Measurements from ENCODE around the gene CHCT1.

Gene CHCT1

DNA sequence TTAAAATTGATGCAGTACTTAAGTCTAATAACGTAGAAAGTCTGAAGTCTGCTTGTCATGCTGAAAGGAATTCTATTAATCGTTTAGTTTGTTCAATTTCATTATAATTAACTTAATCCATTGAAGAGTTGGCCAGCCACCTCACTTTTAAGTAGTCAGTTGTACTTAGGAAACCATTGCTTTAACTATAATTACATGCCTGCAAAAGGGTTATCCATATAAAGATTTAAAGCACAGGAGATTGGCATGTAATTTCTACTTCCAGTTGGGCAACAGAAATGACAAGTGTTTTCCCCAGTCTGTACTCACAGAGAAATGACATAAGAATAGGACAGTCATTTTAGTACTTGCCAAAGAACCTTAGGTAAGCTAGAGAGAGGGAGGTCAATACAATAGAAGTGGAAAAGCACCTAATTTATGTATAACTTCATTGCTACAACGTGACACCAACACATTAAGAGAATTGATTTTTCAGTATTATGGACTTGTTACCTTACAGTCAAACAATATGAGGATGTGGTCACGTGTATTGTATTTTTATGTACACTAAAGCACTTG lies 26.7 kb upstream of the CHCT1 start:
- Histone ChIP-seq H3K9ac (ENCODE audit: insufficient read length) (no peak overlapping the region), H3K9me3 (ENCODE audit: low read depth, low read length) (no peaks in the 10 kb centered on the region), H3K27ac (0 out of 2 replicates have a peak overlapping the region, but pooled peaks have one; percentile 43), H3K4me3 (no peak overlapping the region), H3K36me3 (ENCODE audit: insufficient read depth, low read length) (no peaks in the 10 kb centered on the region)
- no peak for TF ChIP-seq EZH2 (IDR thresholded peaks at IDR 0.05)
- no peak for DNase-seq (ENCODE audit: low read depth, low spot score)

DNA sequence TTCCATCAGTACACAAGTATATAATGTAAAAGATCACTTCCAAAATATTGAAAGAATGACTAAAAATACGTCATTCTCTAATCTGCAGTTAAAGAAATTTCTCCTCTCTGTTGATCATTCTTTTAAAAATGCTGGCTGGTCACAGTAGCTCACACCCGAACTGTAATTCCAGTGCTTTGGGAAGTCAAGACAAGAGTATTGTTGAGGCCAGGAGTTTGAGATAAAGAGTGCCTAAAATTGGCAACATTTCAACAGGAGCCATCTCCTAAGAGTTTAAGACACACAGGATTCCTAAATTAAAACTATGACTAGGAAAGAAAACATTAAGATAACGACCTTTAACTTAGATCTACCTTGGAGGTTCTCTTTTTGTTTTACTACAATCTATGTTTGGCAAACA lies 25.9 kb upstream of the CHCT1 start:
- H3K36me3 ChIP-seq (ENCODE audit: insufficient read depth, low read length): no peaks in the 10 kb centered on the region
- no peak overlapping the region for H3K4me3 ChIP-seq
- no peaks in the 10 kb centered on the region for H3K9me3 ChIP-seq (ENCODE audit: low read depth, low read length)
- DNase-seq (ENCODE audit: low read depth, low spot score): no peak
- no peak overlapping the region for H3K9ac ChIP-seq (ENCODE audit: insufficient read length)
- TF ChIP-seq POLR2AphosphoS5 (IDR thresholded peaks at IDR 0.05; ENCODE audit: borderline replicate concordance, low read depth, low read length) (no peak), FOXP2 (optimal IDR thresholded peaks at IDR 0.05; ENCODE audit: control extremely low read depth, extremely low read length, insufficient read depth) (no peak), EZH2 (IDR thresholded peaks at IDR 0.05) (no peak)
- no peak overlapping the region for H3K27ac ChIP-seq

DNA sequence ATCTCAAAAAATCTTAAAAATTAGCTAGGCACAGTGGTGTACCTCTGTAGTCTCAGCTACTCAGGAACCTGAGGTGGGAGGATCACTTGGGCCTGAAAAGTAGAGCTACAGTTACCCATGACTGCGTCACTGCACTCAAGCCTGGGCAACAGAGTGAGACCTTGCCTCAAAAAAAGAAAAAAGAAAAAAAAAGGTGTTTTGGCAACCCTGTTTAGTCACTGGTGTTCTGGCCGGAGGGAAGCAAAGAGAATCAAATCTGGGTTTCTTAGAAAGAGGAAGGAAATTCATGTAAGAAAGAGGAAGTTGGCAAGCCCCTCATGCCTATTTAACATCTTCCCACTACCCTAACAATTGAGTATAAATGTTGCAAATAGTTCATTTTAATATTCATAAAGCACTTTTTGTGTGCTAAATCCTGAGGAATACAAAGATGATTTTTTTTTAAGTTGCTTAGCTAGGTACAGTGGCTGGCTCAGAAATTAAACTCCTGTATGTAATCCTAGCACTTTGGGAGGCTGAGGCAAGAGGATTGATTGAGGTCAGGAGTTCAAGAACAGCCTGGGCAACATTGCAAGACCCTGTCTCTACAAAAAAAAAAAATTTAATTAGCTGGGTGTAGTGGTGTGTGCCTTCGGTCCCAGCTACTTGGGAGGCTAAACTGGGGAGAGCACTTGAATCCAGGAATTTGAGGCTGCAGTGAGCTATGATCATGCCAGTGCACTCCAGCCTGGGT lies 23.9 kb upstream of the CHCT1 start:
- Histone ChIP-seq H3K9ac (ENCODE audit: insufficient read length) (no peak overlapping the region), H3K4me3 (no peak overlapping the region), H3K36me3 (ENCODE audit: insufficient read depth, low read length) (no peaks in the 10 kb centered on the region), H3K27ac (no peak overlapping the region), H3K9me3 (ENCODE audit: low read depth, low read length) (no peaks in the 10 kb centered on the region)
- TF ChIP-seq EZH2 (IDR thresholded peaks at IDR 0.05): no peak
- TF ChIP-seq POLR2AphosphoS5 (IDR thresholded peaks at IDR 0.05; ENCODE audit: borderline replicate concordance, low read depth, low read length): no peak
- TF ChIP-seq FOXP2 (optimal IDR thresholded peaks at IDR 0.05; ENCODE audit: control extremely low read depth, extremely low read length, insufficient read depth): no peak
- DNase-seq (ENCODE audit: low read depth, low spot score): no peak

DNA sequence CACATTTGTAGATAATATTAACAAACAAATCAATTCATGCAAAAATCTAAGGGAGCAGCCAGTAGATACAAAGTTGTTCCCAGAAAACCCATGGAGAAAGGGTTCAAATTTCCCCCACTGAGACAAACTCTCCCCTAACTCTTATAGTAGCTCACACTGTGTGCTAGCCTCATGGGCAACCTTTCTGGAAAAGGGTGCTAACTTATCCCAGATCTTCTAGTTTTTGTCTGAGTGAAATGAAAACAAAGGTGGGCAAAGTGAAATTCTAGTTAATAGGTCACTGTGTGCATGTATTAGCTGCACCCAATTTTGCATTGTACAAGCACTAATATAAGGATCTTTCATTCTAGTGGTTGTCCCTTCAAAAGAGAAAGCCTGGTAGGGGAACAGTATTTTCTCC lies 20.5 kb upstream of the CHCT1 start:
- no peak overlapping the region for H3K4me3 ChIP-seq
- no peak for DNase-seq (ENCODE audit: low read depth, low spot score)

DNA sequence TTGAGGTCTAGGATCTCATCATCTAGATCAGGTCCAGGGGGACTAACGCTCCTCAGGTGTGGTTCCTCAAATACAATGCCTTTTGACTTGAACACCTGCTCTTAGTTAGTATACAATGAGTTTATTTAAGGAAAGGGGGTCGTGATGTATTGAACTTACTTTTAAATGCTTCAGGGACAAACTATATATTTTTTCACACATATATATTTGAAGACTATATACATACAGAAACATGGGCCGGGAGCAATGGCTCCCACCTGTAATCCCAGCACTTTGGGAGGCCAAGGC lies 18.8 kb upstream of the CHCT1 start:
- H3K36me3 ChIP-seq (ENCODE audit: insufficient read depth, low read length): no peaks in the 10 kb centered on the region
- no peak overlapping the region for H3K27ac ChIP-seq
- H3K9me3 ChIP-seq (ENCODE audit: low read depth, low read length): no peaks in the 10 kb centered on the region
- H3K9ac ChIP-seq (ENCODE audit: insufficient read length): no peak overlapping the region
- TF ChIP-seq FOXP2 (optimal IDR thresholded peaks at IDR 0.05; ENCODE audit: control extremely low read depth, extremely low read length, insufficient read depth): no peak
- TF ChIP-seq EZH2 (IDR thresholded peaks at IDR 0.05): no peak
- TF ChIP-seq POLR2AphosphoS5 (IDR thresholded peaks at IDR 0.05; ENCODE audit: borderline replicate concordance, low read depth, low read length): no peak
- DNase-seq (ENCODE audit: low read depth, low spot score): no peak
- H3K4me3 ChIP-seq: no peak overlapping the region

More for the DNA sequence above, 20.5 kb upstream of the CHCT1 start:
- no peaks in the 10 kb centered on the region for H3K36me3 ChIP-seq (ENCODE audit: insufficient read depth, low read length)
- no peak overlapping the region for H3K27ac ChIP-seq
- TF ChIP-seq POLR2AphosphoS5 (IDR thresholded peaks at IDR 0.05; ENCODE audit: borderline replicate concordance, low read depth, low read length) (no peak), EZH2 (IDR thresholded peaks at IDR 0.05) (no peak), FOXP2 (optimal IDR thresholded peaks at IDR 0.05; ENCODE audit: control extremely low read depth, extremely low read length, insufficient read depth) (no peak)
- H3K9me3 ChIP-seq (ENCODE audit: low read depth, low read length): no peaks in the 10 kb centered on the region
- H3K9ac ChIP-seq (ENCODE audit: insufficient read length): no peak overlapping the region

DNA sequence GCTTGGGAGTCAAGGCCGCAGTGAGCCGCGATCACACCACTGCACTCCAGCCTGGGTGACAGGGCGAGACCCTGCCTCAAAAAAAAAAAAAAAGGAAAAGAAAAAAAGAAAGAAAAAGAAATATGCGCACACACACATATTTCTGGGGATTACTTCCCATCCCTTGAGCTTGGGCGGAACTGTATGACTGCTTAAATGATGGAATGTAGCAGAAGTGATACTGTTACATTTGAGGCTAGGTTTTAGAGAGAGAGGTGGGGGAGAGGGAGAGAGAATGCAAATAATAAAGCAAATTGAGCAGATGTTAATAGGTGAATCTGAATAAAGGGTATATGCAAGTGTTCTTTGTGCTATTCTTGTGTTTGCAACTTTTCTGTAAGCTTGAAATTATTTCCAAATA lies 18.3 kb upstream of the CHCT1 start:
- no peak overlapping the region for H3K9ac ChIP-seq (ENCODE audit: insufficient read length)
- TF ChIP-seq EZH2 (IDR thresholded peaks at IDR 0.05) (no peak), POLR2AphosphoS5 (IDR thresholded peaks at IDR 0.05; ENCODE audit: borderline replicate concordance, low read depth, low read length) (no peak), FOXP2 (optimal IDR thresholded peaks at IDR 0.05; ENCODE audit: control extremely low read depth, extremely low read length, insufficient read depth) (no peak)
- no peak for DNase-seq (ENCODE audit: low read depth, low spot score)
- no peaks in the 10 kb centered on the region for H3K9me3 ChIP-seq (ENCODE audit: low read depth, low read length)
- no peaks in the 10 kb centered on the region for H3K36me3 ChIP-seq (ENCODE audit: insufficient read depth, low read length)
- no peak overlapping the region for H3K4me3 ChIP-seq
- H3K27ac ChIP-seq: no peak overlapping the region

DNA sequence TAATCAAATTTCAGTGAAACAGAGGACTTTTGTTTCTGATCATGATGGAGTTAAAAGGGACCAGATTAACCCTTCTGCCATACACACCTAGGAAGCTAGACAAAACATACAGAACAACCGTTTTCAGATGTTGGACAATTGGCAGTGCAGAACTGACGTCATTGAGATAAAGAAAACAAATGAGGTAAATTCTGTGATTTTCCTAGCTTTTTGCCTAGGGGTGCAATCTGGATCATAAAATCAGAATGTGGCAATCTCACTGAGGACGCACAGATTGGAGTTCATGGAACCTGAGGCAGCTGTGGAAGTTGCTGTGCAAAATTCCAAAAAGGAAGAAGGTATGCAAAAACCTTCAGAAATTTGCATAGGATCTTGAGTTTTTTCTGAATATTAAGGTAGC lies 15.4 kb upstream of the CHCT1 start:
- no peak overlapping the region for H3K9ac ChIP-seq (ENCODE audit: insufficient read length)
- no peaks in the 10 kb centered on the region for H3K9me3 ChIP-seq (ENCODE audit: low read depth, low read length)
- TF ChIP-seq POLR2AphosphoS5 (IDR thresholded peaks at IDR 0.05; ENCODE audit: borderline replicate concordance, low read depth, low read length) (no peak), FOXP2 (optimal IDR thresholded peaks at IDR 0.05; ENCODE audit: control extremely low read depth, extremely low read length, insufficient read depth) (no peak), EZH2 (IDR thresholded peaks at IDR 0.05) (no peak)
- no peak overlapping the region for H3K4me3 ChIP-seq
- no peaks in the 10 kb centered on the region for H3K36me3 ChIP-seq (ENCODE audit: insufficient read depth, low read length)
- no peak overlapping the region for H3K27ac ChIP-seq
- DNase-seq (ENCODE audit: low read depth, low spot score): no peak

DNA sequence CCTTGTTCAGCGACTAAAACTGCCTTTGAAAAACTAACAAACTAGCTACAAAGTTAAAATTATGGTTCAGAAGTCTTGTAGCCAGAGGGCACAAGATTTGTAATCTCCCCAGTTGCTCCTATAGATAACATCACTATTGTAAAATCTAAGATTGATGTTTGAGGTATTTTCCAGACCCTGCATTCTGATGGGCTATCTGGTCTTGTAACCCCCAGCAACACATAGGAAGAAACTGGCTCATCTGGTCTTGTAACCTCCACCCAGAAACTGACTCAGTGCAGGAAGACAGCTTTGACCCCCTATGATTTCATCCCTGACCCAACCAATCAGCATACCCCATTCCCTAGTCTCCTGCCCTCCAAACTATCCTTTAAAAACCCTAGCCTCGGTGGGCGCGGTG lies 12.3 kb upstream of the CHCT1 start:
- no peak for TF ChIP-seq FOXP2 (optimal IDR thresholded peaks at IDR 0.05; ENCODE audit: control extremely low read depth, extremely low read length, insufficient read depth)
- TF ChIP-seq POLR2AphosphoS5 (IDR thresholded peaks at IDR 0.05; ENCODE audit: borderline replicate concordance, low read depth, low read length): no peak
- no peak for TF ChIP-seq EZH2 (IDR thresholded peaks at IDR 0.05)
- no peak overlapping the region for H3K4me3 ChIP-seq
- no peak overlapping the region for H3K9ac ChIP-seq (ENCODE audit: insufficient read length)
- no peak for DNase-seq (ENCODE audit: low read depth, low spot score)
- no peaks in the 10 kb centered on the region for H3K9me3 ChIP-seq (ENCODE audit: low read depth, low read length)
- H3K27ac ChIP-seq: no peak overlapping the region
- H3K36me3 ChIP-seq (ENCODE audit: insufficient read depth, low read length): no peaks in the 10 kb centered on the region

DNA sequence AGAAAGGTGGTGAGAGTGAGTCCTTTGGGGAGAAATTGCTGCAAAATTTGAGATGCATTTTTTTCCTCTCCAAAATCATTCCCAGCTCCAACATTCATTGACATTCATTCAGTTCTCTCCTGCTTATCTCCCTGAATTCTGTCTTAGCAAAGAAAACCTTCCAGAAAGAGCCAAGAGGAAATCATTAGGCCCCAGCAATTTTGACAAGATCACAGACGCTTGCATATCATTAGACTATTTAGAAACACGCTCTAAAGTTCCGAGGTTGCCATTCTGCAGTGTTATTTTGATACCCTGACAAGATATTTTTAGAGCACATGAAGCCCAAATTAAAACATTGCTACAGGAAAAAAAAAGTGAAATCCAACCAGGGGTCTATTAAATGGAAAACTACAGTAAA lies 9.6 kb upstream of the CHCT1 start:
- no peak overlapping the region for H3K27ac ChIP-seq
- H3K4me3 ChIP-seq: no peak overlapping the region
- no peak overlapping the region for H3K9ac ChIP-seq (ENCODE audit: insufficient read length)
- TF ChIP-seq FOXP2 (optimal IDR thresholded peaks at IDR 0.05; ENCODE audit: control extremely low read depth, extremely low read length, insufficient read depth): no peak
- no peak for TF ChIP-seq POLR2AphosphoS5 (IDR thresholded peaks at IDR 0.05; ENCODE audit: borderline replicate concordance, low read depth, low read length)
- TF ChIP-seq EZH2 (IDR thresholded peaks at IDR 0.05): no peak
- no peaks in the 10 kb centered on the region for H3K36me3 ChIP-seq (ENCODE audit: insufficient read depth, low read length)
- H3K9me3 ChIP-seq (ENCODE audit: low read depth, low read length): no peaks in the 10 kb centered on the region
- DNase-seq (ENCODE audit: low read depth, low spot score): no peak

Data from SK-N-MC (cell line).